Adrenal gland (tissue), 5 donors: ENCODE results near the gene DPYD.

Experiments used
- POLR2A ChIP-seq, 2 donors: fragments of 450-650 bp; IDR thresholded peaks; one replicate each; pipeline ENCODE4 v1.6.1; 2017; ENCODE audit warnings: antibody characterized with exemption in 2 of 2, mild to moderate bottlenecking in 2 of 2, moderate library complexity in 1 of 2
- TF ChIP-seq, protein P1 (sequence below), 6 experiments: fragments of 450-650 bp in 4 of 6; fragments of 200-600 bp in 2 of 6; sonication (generic) in 1 of 6; IDR thresholded peaks; 1 replicate in 5 of 6; 2 replicates in 1 of 6; pipeline versions ENCODE4 v1.5.1 to v1.8.0; 2016 to 2021; ENCODE audit warnings: antibody characterized with exemption in 6 of 6, mild to moderate bottlenecking in 2 of 6, moderate library complexity in 1 of 6
- donor health status: DM: no; HTN: no; CAD: no.

DNA sequence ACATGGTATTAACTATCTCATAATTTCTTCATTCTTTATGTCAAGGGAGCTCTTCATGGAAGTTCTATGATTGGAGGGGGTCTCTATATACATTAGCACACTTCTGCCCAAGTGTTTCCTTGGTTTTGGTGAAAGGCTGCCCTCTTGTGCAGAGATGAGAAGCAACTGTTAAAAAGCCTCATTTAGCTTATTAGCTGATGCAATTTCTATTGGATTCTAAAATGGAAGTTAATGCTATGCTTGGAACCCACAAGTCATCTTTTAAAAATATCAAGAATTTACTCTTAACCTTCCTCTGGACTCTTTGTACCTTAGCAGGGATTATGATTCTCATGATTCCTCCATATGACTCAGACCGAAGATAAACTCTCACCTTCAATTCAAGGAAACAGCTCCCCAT lies 870.3 kb downstream of the DPYD start:
- no peak for TF ChIP-seq POLR2A (IDR thresholded peaks at IDR 0.05)
- TF ChIP-seq, protein P1, sequence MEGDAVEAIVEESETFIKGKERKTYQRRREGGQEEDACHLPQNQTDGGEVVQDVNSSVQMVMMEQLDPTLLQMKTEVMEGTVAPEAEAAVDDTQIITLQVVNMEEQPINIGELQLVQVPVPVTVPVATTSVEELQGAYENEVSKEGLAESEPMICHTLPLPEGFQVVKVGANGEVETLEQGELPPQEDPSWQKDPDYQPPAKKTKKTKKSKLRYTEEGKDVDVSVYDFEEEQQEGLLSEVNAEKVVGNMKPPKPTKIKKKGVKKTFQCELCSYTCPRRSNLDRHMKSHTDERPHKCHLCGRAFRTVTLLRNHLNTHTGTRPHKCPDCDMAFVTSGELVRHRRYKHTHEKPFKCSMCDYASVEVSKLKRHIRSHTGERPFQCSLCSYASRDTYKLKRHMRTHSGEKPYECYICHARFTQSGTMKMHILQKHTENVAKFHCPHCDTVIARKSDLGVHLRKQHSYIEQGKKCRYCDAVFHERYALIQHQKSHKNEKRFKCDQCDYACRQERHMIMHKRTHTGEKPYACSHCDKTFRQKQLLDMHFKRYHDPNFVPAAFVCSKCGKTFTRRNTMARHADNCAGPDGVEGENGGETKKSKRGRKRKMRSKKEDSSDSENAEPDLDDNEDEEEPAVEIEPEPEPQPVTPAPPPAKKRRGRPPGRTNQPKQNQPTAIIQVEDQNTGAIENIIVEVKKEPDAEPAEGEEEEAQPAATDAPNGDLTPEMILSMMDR (IDR thresholded peaks at IDR 0.05), result peak in 1 of 6 experiments; percentile 5
